HepG2 (cell line): Measurements from ENCODE around the gene SETD1B. TPM values are rescaled to one million over a fixed set of nuclear protein-coding genes. Genes with fewer than 3 reads are reported as not detected.

Experiments used
- ATAC-seq: fragments of 200-7000 bp; cut with Tn5 transposase; 3 replicates; pipeline ENCODE4 v1.9.1; 2020; ENCODE audit warnings: mild to moderate bottlenecking, moderate library complexity
- BruUV-seq: library from RNA; stranded (reverse); fragments of 400-500 nt; replicated peaks from 2 replicates; lab custom pipeline; 2021; lab: Mats Ljungman, UMichigan
- CTCF ChIA-PET: fragments of 300-600 bp; formaldehyde crosslinking; extraction: SDS; loops from one replicate; lab custom pipeline; 2021; ENCODE audit warnings: low total read pairs, inconsistent platforms, low intra/inter-chr PET ratio; lab: Yijun Ruan, JAX
- POLR2A ChIA-PET: fragments of 350-600 bp; sonication (Branson Sonifier 250); formaldehyde crosslinking; loops from one replicate; lab custom pipeline; 2020; ENCODE audit warnings: antibody characterized with exemption, inconsistent platforms; lab: Yijun Ruan, JAX
- DNase-seq: peaks from one replicate; pipeline ENCODE4 v3.0.0-alpha.2; 2015; ENCODE audit warnings: low spot score
- FAIRE-seq: peaks from 3 replicates; lab custom pipeline; 2011; peaks lifted over from hg19 to GRCh38; lab: Jason Lieb, UNC
- H2AFZ ChIP-seq: one replicate; pipeline ENCODE4 v1.6.1; 2011; ENCODE audit warnings: low read length, inconsistent platforms
- H3K27ac ChIP-seq: fragments of 300-600 bp; 3 replicates; pipeline ENCODE4 v1.8.0; 2011; ENCODE audit warnings: mixed run types, mild to moderate bottlenecking, mixed read lengths, low read length, inconsistent platforms; ENCODE audit not compliant: insufficient read depth; ENCODE audit errors: extremely low read length
- H3K27me3 ChIP-seq, 2 experiments: fragments of 200-600 bp in 1 of 2; 2 replicates in 1 of 2; 3 replicates in 1 of 2; pipeline versions ENCODE4 v1.6.0 to v1.8.0; 2011; ENCODE audit warnings: low read length in 2 of 2, mild to moderate bottlenecking in 2 of 2, moderate library complexity in 2 of 2, inconsistent platforms in 1 of 2; ENCODE audit not compliant: insufficient read depth in 2 of 2, control insufficient read depth in 1 of 2
- H3K36me3 ChIP-seq, 2 experiments: fragments of 200-600 bp in 1 of 2; replicated peaks in 1 of 2; 2 replicates in 1 of 2; 3 replicates in 1 of 2; pipeline versions ENCODE4 v1.5.1 to v1.8.0; 2011; ENCODE audit warnings: low read length in 2 of 2, inconsistent platforms in 1 of 2; ENCODE audit not compliant: insufficient read depth in 2 of 2, control insufficient read depth in 1 of 2
- H3K4me1 ChIP-seq: 2 replicates; pipeline ENCODE4 v1.5.1; 2012; ENCODE audit warnings: low read length, inconsistent platforms; ENCODE audit not compliant: insufficient read depth
- H3K4me2 ChIP-seq: 2 replicates; pipeline ENCODE4 v1.6.0; 2011; ENCODE audit warnings: low read depth, low read length, inconsistent platforms
- H3K4me3 ChIP-seq, 3 experiments: fragments of 200-600 bp in 1 of 3; sonication (generic), shearing (Covaris generic) in 1 of 3; replicated peaks in 1 of 3; 2 replicates each; pipeline ENCODE4 v1.5.1; 2011 to 2016; ENCODE audit warnings: low read length in 3 of 3, inconsistent platforms in 2 of 3, low read depth in 2 of 3, mild to moderate bottlenecking in 2 of 3, control low read depth in 1 of 3, mixed read lengths in 1 of 3; ENCODE audit not compliant: insufficient read depth in 1 of 3
- H3K79me2 ChIP-seq: one replicate; pipeline ENCODE4 v1.6.1; 2011; ENCODE audit warnings: low read length, inconsistent platforms; ENCODE audit not compliant: insufficient read depth
- H3K9ac ChIP-seq: 2 replicates; pipeline ENCODE4 v1.6.0; 2011; ENCODE audit warnings: mild to moderate bottlenecking, low read depth, low read length, inconsistent platforms; ENCODE audit not compliant: insufficient read depth
- H3K9me3 ChIP-seq: 2 replicates; pipeline ENCODE4 v1.5.1; 2012; ENCODE audit warnings: mild to moderate bottlenecking, low read length
- H4K20me1 ChIP-seq: 2 replicates; pipeline ENCODE4 v1.6.0; 2011; ENCODE audit warnings: inconsistent platforms, mild to moderate bottlenecking, low read length, moderate library complexity; ENCODE audit not compliant: insufficient read depth
- ARID3A ChIP-seq: IDR thresholded peaks from 2 replicates; pipeline ENCODE4 v1.6.1; 2012; ENCODE audit warnings: low read depth, low read length, improper control_type of control experiment
- ATM ChIP-seq: fragments of 450-650 bp; IDR thresholded peaks from 2 replicates; pipeline ENCODE4 v1.7.1; 2017; ENCODE audit warnings: mild to moderate bottlenecking, borderline replicate concordance
- BRCA1 ChIP-seq: sonication (generic); formaldehyde crosslinking; IDR thresholded peaks from 2 replicates; pipeline ENCODE4 v1.4.0; 2020; ENCODE audit warnings: missing genetic modification reagents
- ERF ChIP-seq: IDR thresholded peaks from 2 replicates; pipeline ENCODE4 v1.6.1; 2018; ENCODE audit warnings: missing biosample characterization, missing genetic modification reagents
- FOSL2 ChIP-seq: sonication (generic); formaldehyde crosslinking; IDR thresholded peaks from 2 replicates; pipeline ENCODE4 v1.4.0; 2020; ENCODE audit warnings: missing genetic modification reagents
- FOXJ3 ChIP-seq: sonication (generic); formaldehyde crosslinking; IDR thresholded peaks from 2 replicates; pipeline ENCODE4 v1.4.0; 2020; ENCODE audit warnings: missing genetic modification reagents, mild to moderate bottlenecking, borderline replicate concordance
- FOXK1 ChIP-seq: sonication (generic); formaldehyde crosslinking; IDR thresholded peaks from 2 replicates; pipeline ENCODE4 v1.4.0; 2020; ENCODE audit warnings: low read depth, missing genetic modification reagents, borderline replicate concordance
- ISX ChIP-seq: sonication (generic); formaldehyde crosslinking; conservative IDR thresholded peaks from 2 replicates; pipeline ENCODE4 v1.5.0; 2020; ENCODE audit warnings: missing genetic modification reagents
- KDM3A ChIP-seq: IDR thresholded peaks from 2 replicates; pipeline ENCODE4 v1.6.1; 2018; ENCODE audit warnings: low read depth, missing compliant biosample characterization
- RNF219 ChIP-seq: sonication (generic); formaldehyde crosslinking; IDR thresholded peaks from 2 replicates; pipeline ENCODE4 v1.5.0; 2020; ENCODE audit warnings: mild to moderate bottlenecking, missing genetic modification reagents
- SSRP1 ChIP-seq: IDR thresholded peaks from 2 replicates; pipeline ENCODE4 v1.6.1; 2016; ENCODE audit warnings: control low read depth
- ZBTB3 ChIP-seq: sonication (generic); formaldehyde crosslinking; IDR thresholded peaks from 2 replicates; pipeline ENCODE4 v1.4.0; 2020; ENCODE audit warnings: low read depth, mild to moderate bottlenecking, moderate library complexity, missing genetic modification reagents, borderline replicate concordance
- ZEB1 ChIP-seq: IDR thresholded peaks from 2 replicates; pipeline ENCODE4 v1.6.1; 2012; ENCODE audit warnings: mild to moderate bottlenecking, low read depth, inconsistent platforms; ENCODE audit not compliant: insufficient replicate concordance
- ZKSCAN8 ChIP-seq: IDR thresholded peaks from 2 replicates; pipeline ENCODE4 v1.6.1; 2016; ENCODE audit warnings: borderline replicate concordance, missing genetic modification reagents, missing compliant biosample characterization
- ZNF335 ChIP-seq: sonication (generic); formaldehyde crosslinking; IDR thresholded peaks from 2 replicates; pipeline ENCODE4 v1.4.0; 2020; ENCODE audit warnings: missing genetic modification reagents
- ZNF670 ChIP-seq: sonication (generic); formaldehyde crosslinking; IDR thresholded peaks from 2 replicates; pipeline ENCODE4 v1.8.0; 2022; ENCODE audit warnings: mild to moderate bottlenecking, missing genetic modification reagents, borderline replicate concordance
- WGBS: methylation state at CpG from one replicate; pipeline ENCODE4 v1.1.6; 2017; ENCODE audit warnings: low lambda C conversion rate; 5-methylcytosine and 5-hydroxymethylcytosine counted together
- in situ Hi-C: cut with HindIII; loops from 2 replicates; pipeline ENCODE4 v1.10.0; 2017; ENCODE audit warnings: low pct_unique_long_range_greater_than_20kb; ENCODE audit not compliant: extremely low pct_ligation_motif_present
- intact Hi-C: fragments of 100-400 bp; cut with micrococcal nuclease; formaldehyde crosslinking; loops from one replicate; pipeline ENCODE4 v1.10.0; 2022; ENCODE audit not compliant: unreplicated experiment
- polyA plus RNA-seq, 8 experiments: library from polyadenylated mRNA; depleted of rRNA in 3 of 8; stranded (reverse) in 7 of 8; unstranded in 1 of 8; fragments of >200 nt; fragmentation: Illumina TruSeq in 4 of 8; extraction: Trizol in 4 of 8; gene quantifications; 2 replicates each; pipeline versions ENCODE4 v1.2.1 to v1.2.3, GENCODE V29; 2011 to 2016; ENCODE audit warnings: low read depth in 4 of 8, missing spikeins in 1 of 8, mixed read lengths in 1 of 8; ENCODE audit not compliant: insufficient read depth in 1 of 8
- total RNA-seq, 5 experiments: library from RNA; depleted of rRNA; stranded (reverse); fragments of >200 nt; fragmentation: Illumina TruSeq; extraction: Trizol; gene quantifications; 2 replicates each; pipeline ENCODE4 v1.2.3, GENCODE V29; 2016; ENCODE audit warnings: low read depth in 1 of 5

SETD1B gene
- total and polyA plus RNA-seq, 2 of the 13 experiments (the other 11 are each of a cell fraction or from before 2014, with no cell fraction given), result 1.1 to 1.4 TPM

GRCh38 chr12:121791671-121792551 lies 11.9 kb upstream of the SETD1B start (continued):
- TF ChIP-seq RNF219 (CRISPR knock-in tag) (no peak), ZKSCAN8 (CRISPR knock-in tag) (no peak), FOSL2 (CRISPR knock-in tag) (peak; percentile 92)

GRCh38 chr12:121792607-121793439 lies 11.0 kb upstream of the SETD1B start:
- ChIA-PET CTCF (interaction anchor here (2.6 to 3.9 kb wide), 4 partner anchors 15 to 96 kb away, joined by 12 to 89 read pairs (median 44); partner anchors contain the start of gene PSMD9), POLR2A (interaction anchor here (0.9 to 14.0 kb wide), 8 partner anchors 8 to 106 kb away, joined by 3 to 393 read pairs (median 4); partner anchors contain the start of gene SETD1B)
- WGBS, result 0% methylated on average over 5 of the region's 48 CpGs
- peaks cover 92% of the 10 kb centered on the region for H3K4me1 ChIP-seq
- in situ Hi-C loops (loop anchor here (5.0 kb wide), 1 partner anchor 94 kb away; the partner anchor contains the start of gene PSMD9), intact Hi-C loops (loop anchor here (5.0 kb wide), 1 partner anchor 96 kb away; no protein-coding TSS in a partner anchor)
- H3K4me2 ChIP-seq, result peak overlapping the region; percentile 95
- peaks cover 0 to 3% of the 10 kb centered on the region in 2 experiments; a peak in 3 of 5 replicates for H3K36me3 ChIP-seq
- peaks cover 11% of the 10 kb centered on the region; the same call in 1 of the 2 replicates for H4K20me1 ChIP-seq
- H3K27me3 ChIP-seq, result no peaks in the 10 kb centered on the region
- H3K27ac ChIP-seq, result peak overlapping the region; percentile 85
- ATAC-seq, result peak; percentile 23
- TSS peak; percentile 1 for BruUV-seq
- no peak overlapping the region for H2AFZ ChIP-seq
- H3K9ac ChIP-seq, result peak overlapping the region; percentile 82
- peak; percentile 62 for DNase-seq
- H3K4me3 ChIP-seq, result peak overlapping the region; percentile 71 to 79 (median 71)
- peak; percentile 62 for FAIRE-seq
- H3K79me2 ChIP-seq, result peaks cover 46% of the 10 kb centered on the region
- H3K9me3 ChIP-seq, result no peaks in the 10 kb centered on the region
- 0 out of 2 replicates have a peak, but pooled peaks have one; percentile 18 for TF ChIP-seq ZNF670 (CRISPR knock-in tag)
- no peak for TF ChIP-seq KDM3A
- 0 out of 2 replicates have a peak, but pooled peaks have one; percentile 35 for TF ChIP-seq FOXJ3 (CRISPR knock-in tag)
- no peak for TF ChIP-seq ARID3A
- TF ChIP-seq ZBTB3 (CRISPR knock-in tag), result no peak
- no peak for TF ChIP-seq FOXK1 (CRISPR knock-in tag)
- 0 out of 2 replicates have a peak, but pooled peaks have one; percentile 9 for TF ChIP-seq ERF (CRISPR knock-in tag)
- TF ChIP-seq ZNF335, result no peak
- TF ChIP-seq ISX, result no peak
- TF ChIP-seq SSRP1, result no peak
- no peak for TF ChIP-seq BRCA1
- no peak for TF ChIP-seq ATM
- TF ChIP-seq ZEB1, result no peak
